ENCODE results near the gene MBL2. TPM values are rescaled to one million over a fixed set of nuclear protein-coding genes. Genes with fewer than 3 reads are reported as not detected.
A peak's percentile ranks its signal among the peaks of the same experiment; 100 is the strongest.

The MBL2 gene
- total RNA-seq, 1 experiment from 2014 or later: not detected

- Mint-ChIP-seq H3K36me3 (no peaks in the 10 kb centered on the region), H3K4me1 (no peaks in the 10 kb centered on the region), H3K27ac (no peak overlapping the region), H3K9me3 (peaks cover 4% of the 10 kb centered on the region; the same call in 1 of the 2 replicates), H3K4me3 (no peak overlapping the region), H3K27me3 (ENCODE audit: low read depth) (no peaks in the 10 kb centered on the region)
- no peak for TF ChIP-seq ZNF532 (CRISPR knock-in tag; IDR thresholded peaks at IDR 0.05; ENCODE audit: borderline replicate concordance)
- no peak for TF ChIP-seq IRF1 (CRISPR knock-in tag; IDR thresholded peaks at IDR 0.05)
- TF ChIP-seq GRHL2 (CRISPR knock-in tag; IDR thresholded peaks at IDR 0.05; ENCODE audit: insufficient replicate concordance, severe bottlenecking): no peak
- no peak for TF ChIP-seq TCF7 (CRISPR knock-in tag; IDR thresholded peaks at IDR 0.05; ENCODE audit: low read depth)
- TF ChIP-seq FOXP1 (CRISPR knock-in tag; IDR thresholded peaks at IDR 0.05; ENCODE audit: borderline replicate concordance): no peak
- TF ChIP-seq ZNF138 (CRISPR knock-in tag; conservative IDR thresholded peaks at IDR 0.05): no peak
- no peak for TF ChIP-seq ATF2 (CRISPR knock-in tag; IDR thresholded peaks at IDR 0.05; ENCODE audit: borderline replicate concordance, low read depth)
- no peak for TF ChIP-seq MAX (CRISPR knock-in tag; IDR thresholded peaks at IDR 0.05)
- no peak for TF ChIP-seq AR (CRISPR knock-in tag; IDR thresholded peaks at IDR 0.05)
- no peak for TF ChIP-seq ZNF416 (CRISPR knock-in tag; IDR thresholded peaks at IDR 0.05)
- POLR2A ChIA-PET: no interaction called here
- no peak for DNase-seq (ENCODE audit: low spot score)
- CTCF ChIA-PET: interaction anchor here (1.1 to 2.9 kb wide), 2 partner anchors 9 to 11 kb away, joined by 3 to 13 read pairs; no protein-coding TSS in a partner anchor
- no peak for ATAC-seq
Measured at GRCh38 chr10:52769966-52770365, 2.6 kb downstream of the MBL2 start.

GRCh38 chr10:52768001-52768532 lies 4.5 kb downstream of the MBL2 start:
- ATAC-seq: no peak
- no peak for DNase-seq (ENCODE audit: low spot score)
- no peak overlapping the region for H3K4me3 Mint-ChIP-seq
- ChIA-PET CTCF (interaction anchor here (2.9 kb wide), 1 partner anchor 10 kb away, joined by 13 read pairs; no protein-coding TSS in a partner anchor), POLR2A (no interaction called here)
- H3K36me3 Mint-ChIP-seq: no peaks in the 10 kb centered on the region
- H3K4me1 Mint-ChIP-seq: no peaks in the 10 kb centered on the region
- no peak for TF ChIP-seq AR (CRISPR knock-in tag; IDR thresholded peaks at IDR 0.05)
- peak; percentile 62; the same call in 1 of the 2 replicates for TF ChIP-seq GABPB1 (CRISPR knock-in tag; IDR thresholded peaks at IDR 0.05)
- no peaks in the 10 kb centered on the region for H3K27me3 Mint-ChIP-seq (ENCODE audit: low read depth)
- no peak overlapping the region for H3K27ac Mint-ChIP-seq
- peaks cover 4% of the 10 kb centered on the region; the same call in 1 of the 2 replicates for H3K9me3 Mint-ChIP-seq

Data from WTC11 (cell line).